ENCODE data around the gene TNP1.

Gene TNP1

DNA sequence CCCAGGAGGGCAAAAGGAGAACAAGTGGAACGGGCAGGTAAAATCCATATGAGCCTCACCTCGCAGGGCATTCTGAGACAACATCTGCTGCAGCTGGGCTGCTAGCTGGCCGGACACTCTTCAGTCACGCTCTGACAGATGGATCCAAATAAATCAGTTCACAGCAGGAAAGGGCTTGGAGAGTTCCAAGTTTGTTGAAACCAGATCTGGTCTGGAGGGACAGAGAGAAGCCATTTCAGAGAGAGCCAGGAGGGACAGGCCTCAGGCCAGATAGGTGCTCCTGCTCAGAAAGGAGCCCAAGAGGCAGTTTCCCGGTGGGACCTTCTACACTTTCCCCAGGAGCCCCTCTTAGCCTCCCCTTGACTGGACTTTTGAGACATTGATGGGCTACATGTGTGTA lies 28.2 kb upstream of the TNP1 start:
- no peak for DNase-seq (ENCODE audit: low read depth)
- Histone ChIP-seq H3K9ac (ENCODE audit: low read length) (no peak overlapping the region), H3K27me3 (replicated peaks; ENCODE audit: control insufficient read depth, insufficient read depth, low read length) (peaks cover 41% of the 10 kb centered on the region), H3K4me1 (ENCODE audit: control insufficient read depth, insufficient read depth, low read length) (peaks cover 10% of the 10 kb centered on the region), H3K36me3 (ENCODE audit: control insufficient read depth, insufficient read depth, low read length, severe bottlenecking) (no peaks in the 10 kb centered on the region), H3K4me3 (ENCODE audit: low read length) (no peak overlapping the region), H3K9me3 (ENCODE audit: control insufficient read depth, low read length) (no peaks in the 10 kb centered on the region)

DNA sequence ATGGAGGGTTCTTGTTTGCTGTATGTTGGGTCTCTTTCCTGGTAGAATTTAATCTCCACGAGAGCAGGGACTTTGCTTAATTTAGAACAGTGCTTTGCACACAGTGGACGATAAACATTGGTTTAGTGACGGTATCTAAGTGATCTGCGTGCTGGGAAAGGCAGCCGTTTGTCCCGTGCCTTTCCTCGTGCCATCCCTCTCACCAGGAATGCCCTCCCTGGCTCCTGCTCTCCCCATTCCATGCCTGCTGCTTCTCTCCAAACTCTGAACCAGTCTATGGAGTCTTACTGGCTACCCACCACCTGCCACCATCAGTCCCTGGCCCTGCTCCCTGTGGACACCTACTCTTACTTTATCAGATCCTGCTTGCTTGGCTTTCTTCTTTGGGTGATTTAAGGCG lies 27.3 kb upstream of the TNP1 start:
- Histone ChIP-seq H3K4me3 (ENCODE audit: low read length) (no peak overlapping the region), H3K9me3 (ENCODE audit: control insufficient read depth, low read length) (no peaks in the 10 kb centered on the region), H3K4me1 (ENCODE audit: control insufficient read depth, insufficient read depth, low read length) (peaks cover 10% of the 10 kb centered on the region), H3K9ac (ENCODE audit: low read length) (no peak overlapping the region), H3K36me3 (ENCODE audit: control insufficient read depth, insufficient read depth, low read length, severe bottlenecking) (no peaks in the 10 kb centered on the region), H3K27me3 (replicated peaks; ENCODE audit: control insufficient read depth, insufficient read depth, low read length) (peaks cover 37% of the 10 kb centered on the region)
- no peak for DNase-seq (ENCODE audit: low read depth)

DNA sequence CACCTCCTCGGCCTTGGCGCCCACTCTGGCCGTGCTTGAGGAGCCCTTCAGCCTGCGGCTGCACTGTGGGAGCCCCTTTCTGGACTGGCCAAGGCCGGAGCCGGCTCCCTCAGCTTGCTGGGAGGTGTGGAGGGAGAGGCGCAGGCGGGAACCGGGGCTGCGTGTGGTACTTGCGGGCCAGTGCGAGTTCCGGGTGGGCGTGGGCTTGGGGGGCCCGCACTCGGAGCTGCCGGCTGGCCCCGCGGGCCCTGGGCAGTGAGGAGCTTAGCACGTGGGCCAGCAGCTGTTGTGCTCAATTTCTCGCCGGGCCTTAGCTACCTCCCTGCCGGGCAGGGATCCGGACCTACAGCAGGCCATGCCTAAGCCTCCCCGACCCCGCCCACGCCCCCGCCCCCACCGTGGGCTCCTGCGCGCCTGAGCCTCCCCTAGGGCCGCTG lies 25.3 kb upstream of the TNP1 start:
- Histone ChIP-seq H3K27me3 (replicated peaks; ENCODE audit: control insufficient read depth, insufficient read depth, low read length) (peaks cover 27% of the 10 kb centered on the region), H3K4me1 (ENCODE audit: control insufficient read depth, insufficient read depth, low read length) (peaks cover 10% of the 10 kb centered on the region), H3K9me3 (ENCODE audit: control insufficient read depth, low read length) (no peaks in the 10 kb centered on the region), H3K4me3 (ENCODE audit: low read length) (no peak overlapping the region), H3K36me3 (ENCODE audit: control insufficient read depth, insufficient read depth, low read length, severe bottlenecking) (no peaks in the 10 kb centered on the region), H3K9ac (ENCODE audit: low read length) (no peak overlapping the region)
- no peak for DNase-seq (ENCODE audit: low read depth)

DNA sequence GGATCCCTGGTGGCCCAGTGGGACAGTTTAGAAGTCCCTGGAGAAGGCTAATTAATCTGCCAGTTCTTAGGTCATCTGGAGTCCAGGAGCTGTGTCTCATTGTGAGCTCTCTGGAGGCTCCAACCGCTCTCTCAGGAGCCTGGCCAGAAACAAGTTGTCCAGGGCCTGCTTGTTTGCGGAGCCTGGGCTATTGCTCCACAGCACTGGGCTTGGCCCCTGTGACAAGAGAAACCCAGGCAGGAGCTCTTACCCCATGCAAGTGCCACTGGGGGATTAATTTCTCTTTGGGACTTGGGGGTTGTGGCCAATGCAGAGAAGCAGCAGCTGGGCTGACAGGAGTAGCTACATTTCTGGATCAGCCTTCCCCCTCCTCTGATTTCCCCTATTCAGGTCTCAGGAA lies 24.5 kb upstream of the TNP1 start:
- no peak overlapping the region for H3K9ac ChIP-seq (ENCODE audit: low read length)
- peaks cover 25% of the 10 kb centered on the region for H3K27me3 ChIP-seq (replicated peaks; ENCODE audit: control insufficient read depth, insufficient read depth, low read length)
- DNase-seq (ENCODE audit: low read depth) = no peak
- H3K4me1 ChIP-seq (ENCODE audit: control insufficient read depth, insufficient read depth, low read length) = peaks cover 10% of the 10 kb centered on the region
- no peaks in the 10 kb centered on the region for H3K36me3 ChIP-seq (ENCODE audit: control insufficient read depth, insufficient read depth, low read length, severe bottlenecking)
- H3K4me3 ChIP-seq (ENCODE audit: low read length) = no peak overlapping the region
- H3K9me3 ChIP-seq (ENCODE audit: control insufficient read depth, low read length) = no peaks in the 10 kb centered on the region

DNA sequence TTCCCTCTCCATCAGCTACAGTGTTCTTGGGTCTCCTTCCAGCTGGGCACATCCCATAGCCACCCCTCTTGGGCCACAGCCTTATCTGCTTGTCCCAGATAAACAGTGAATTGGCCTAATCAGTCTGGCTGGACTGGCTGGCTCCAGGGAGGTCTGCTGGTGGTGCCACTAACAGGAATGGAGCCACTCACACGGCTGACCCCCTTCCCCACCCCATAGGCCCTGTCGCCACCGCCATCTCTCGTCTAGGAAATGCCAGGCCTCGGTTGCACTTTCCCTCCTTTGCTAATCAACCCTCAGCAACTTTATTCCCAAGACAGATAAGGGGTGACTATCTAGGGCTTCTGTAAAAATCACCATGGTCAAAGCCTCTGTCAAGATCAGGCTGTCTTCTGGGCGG lies 23.0 kb upstream of the TNP1 start:
- H3K9me3 ChIP-seq (ENCODE audit: control insufficient read depth, low read length) = peaks cover 3% of the 10 kb centered on the region
- DNase-seq (ENCODE audit: low read depth) = no peak
- H3K4me3 ChIP-seq (ENCODE audit: low read length) = no peak overlapping the region

DNA sequence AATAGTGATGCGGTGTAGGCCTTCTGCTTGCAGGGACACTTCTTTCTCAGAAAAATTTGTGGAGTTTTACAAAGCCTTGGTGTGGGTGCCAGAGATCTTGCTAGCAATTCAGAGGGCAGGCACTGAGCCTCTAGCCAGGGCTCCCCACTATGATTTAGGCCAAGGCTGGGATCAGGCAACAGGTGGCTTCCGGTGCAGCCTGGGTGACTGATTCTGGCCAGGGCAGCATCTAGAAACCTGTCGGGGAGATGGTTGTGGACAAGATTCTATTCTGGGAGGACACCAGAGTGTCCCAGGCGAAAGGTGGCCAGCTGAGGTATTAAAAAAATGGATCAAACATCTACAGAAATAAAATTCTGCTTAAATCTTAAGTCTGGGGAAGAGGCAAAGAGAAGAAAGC lies 21.5 kb upstream of the TNP1 start:
- Histone ChIP-seq H3K9ac (ENCODE audit: low read length) (no peak overlapping the region), H3K4me3 (ENCODE audit: low read length) (no peak overlapping the region), H3K36me3 (ENCODE audit: control insufficient read depth, insufficient read depth, low read length, severe bottlenecking) (no peaks in the 10 kb centered on the region), H3K27me3 (replicated peaks; ENCODE audit: control insufficient read depth, insufficient read depth, low read length) (peaks cover 5% of the 10 kb centered on the region), H3K9me3 (ENCODE audit: control insufficient read depth, low read length) (peaks cover 3% of the 10 kb centered on the region), H3K4me1 (ENCODE audit: control insufficient read depth, insufficient read depth, low read length) (peaks cover 10% of the 10 kb centered on the region)
- DNase-seq (ENCODE audit: low read depth) = no peak

More for the DNA sequence above, 23.0 kb upstream of the TNP1 start:
- Histone ChIP-seq H3K36me3 (ENCODE audit: control insufficient read depth, insufficient read depth, low read length, severe bottlenecking) (no peaks in the 10 kb centered on the region), H3K4me1 (ENCODE audit: control insufficient read depth, insufficient read depth, low read length) (peaks cover 10% of the 10 kb centered on the region), H3K27me3 (replicated peaks; ENCODE audit: control insufficient read depth, insufficient read depth, low read length) (peaks cover 14% of the 10 kb centered on the region), H3K9ac (ENCODE audit: low read length) (no peak overlapping the region)

DNA sequence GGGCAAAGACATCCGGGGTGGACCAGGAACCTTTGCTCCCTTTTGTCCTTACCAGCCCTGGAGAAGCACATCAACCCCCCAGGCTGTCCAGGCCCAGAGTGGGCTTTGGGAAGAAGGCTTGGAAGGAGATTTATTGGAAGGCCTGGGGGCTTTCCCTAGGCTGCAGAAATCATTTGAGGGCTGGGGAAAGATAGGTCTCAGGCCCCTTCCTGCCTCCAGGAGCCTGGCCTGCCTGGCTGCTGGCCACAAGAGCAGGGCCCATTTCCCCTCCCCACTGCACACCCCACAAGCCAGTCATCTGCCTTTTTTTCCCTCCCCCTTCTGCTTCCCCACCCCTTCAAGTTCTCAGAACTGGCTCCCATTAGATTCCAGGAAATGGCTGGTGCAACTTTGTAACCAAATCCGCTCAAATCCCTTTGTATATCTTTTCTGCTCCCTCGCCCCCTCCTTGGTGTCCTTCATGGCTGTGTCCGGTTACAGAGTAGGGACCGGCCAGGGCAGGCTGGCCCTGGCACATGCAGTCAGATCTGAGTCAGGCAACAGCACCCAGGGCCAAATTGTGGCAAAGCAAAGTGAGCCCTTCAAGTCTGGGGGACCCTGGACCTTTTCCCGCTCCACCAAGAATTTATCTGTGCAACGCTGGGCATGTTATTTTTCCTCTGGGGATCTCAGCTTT lies 20.8 kb upstream of the TNP1 start:
- Histone ChIP-seq H3K27me3 (replicated peaks; ENCODE audit: control insufficient read depth, insufficient read depth, low read length) (peaks cover 5% of the 10 kb centered on the region), H3K4me1 (ENCODE audit: control insufficient read depth, insufficient read depth, low read length) (peaks cover 10% of the 10 kb centered on the region), H3K9ac (ENCODE audit: low read length) (no peak overlapping the region), H3K9me3 (ENCODE audit: control insufficient read depth, low read length) (peaks cover 3% of the 10 kb centered on the region), H3K36me3 (ENCODE audit: control insufficient read depth, insufficient read depth, low read length, severe bottlenecking) (no peaks in the 10 kb centered on the region), H3K4me3 (ENCODE audit: low read length) (no peak overlapping the region)
- DNase-seq (ENCODE audit: low read depth) = peak; percentile 71

DNA sequence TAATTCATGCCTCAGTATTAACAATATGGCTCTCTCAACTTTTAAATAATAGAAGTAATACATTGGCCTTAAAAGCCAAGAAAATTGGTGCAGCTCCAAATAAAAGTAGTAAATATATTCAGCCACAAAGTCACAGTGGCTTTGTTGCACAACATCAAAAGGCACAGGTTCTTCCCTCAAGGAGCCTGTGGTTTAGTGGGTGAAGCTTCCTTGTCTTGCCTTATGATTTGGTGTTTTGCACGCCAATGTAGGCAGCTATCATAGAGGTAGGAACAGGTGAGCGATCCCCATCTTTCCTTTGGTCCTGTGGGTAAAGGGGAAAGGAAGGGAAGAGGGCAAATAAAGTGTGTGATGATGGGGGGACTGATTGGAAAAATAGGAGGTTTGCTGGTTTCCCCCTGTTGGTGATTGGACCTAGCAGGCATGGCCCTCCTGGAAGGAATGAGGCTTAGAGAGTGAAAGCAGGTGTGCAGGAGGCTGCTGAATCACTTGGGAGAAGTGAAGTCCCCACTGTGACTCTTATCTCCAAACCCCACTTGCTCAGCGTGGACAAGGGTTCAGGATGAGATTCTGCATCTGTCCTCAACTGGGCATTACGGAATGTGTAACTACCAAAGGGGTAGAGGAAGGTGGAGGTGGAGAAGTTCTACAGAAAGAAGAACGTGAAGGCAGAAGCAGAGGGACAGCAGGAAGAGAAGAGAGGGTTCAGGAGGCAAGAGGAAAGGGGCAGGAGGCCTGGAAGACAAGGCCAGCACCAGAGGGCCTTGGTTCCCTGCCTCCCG lies 20.1 kb upstream of the TNP1 start:
- Histone ChIP-seq H3K9me3 (ENCODE audit: control insufficient read depth, low read length) (peaks cover 3% of the 10 kb centered on the region), H3K9ac (ENCODE audit: low read length) (no peak overlapping the region), H3K4me3 (ENCODE audit: low read length) (no peak overlapping the region), H3K4me1 (ENCODE audit: control insufficient read depth, insufficient read depth, low read length) (peaks cover 10% of the 10 kb centered on the region), H3K36me3 (ENCODE audit: control insufficient read depth, insufficient read depth, low read length, severe bottlenecking) (no peaks in the 10 kb centered on the region), H3K27me3 (replicated peaks; ENCODE audit: control insufficient read depth, insufficient read depth, low read length) (peaks cover 5% of the 10 kb centered on the region)
- no peak for DNase-seq (ENCODE audit: low read depth)

DNA sequence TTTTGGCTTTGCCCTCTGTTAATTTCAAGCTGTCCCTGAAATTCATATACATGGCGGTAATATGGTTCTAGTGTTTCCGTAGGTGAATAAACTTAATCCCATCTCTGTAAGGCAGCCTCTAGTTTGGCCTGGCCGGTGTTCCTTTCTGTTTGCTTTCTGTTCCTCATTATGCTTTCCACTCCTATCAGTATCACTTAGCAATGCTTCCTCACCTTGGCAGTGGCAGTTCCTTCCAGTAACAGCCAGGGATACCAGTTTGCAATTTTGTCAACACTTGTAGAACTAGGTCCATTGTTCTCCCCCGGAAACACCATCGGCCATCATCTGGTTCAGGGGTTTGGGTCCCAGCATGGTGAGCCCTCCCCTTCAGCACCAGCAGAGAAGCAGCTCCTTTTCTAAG lies 18.2 kb upstream of the TNP1 start:
- no peak for DNase-seq (ENCODE audit: low read depth)
- Histone ChIP-seq H3K4me3 (ENCODE audit: low read length) (no peak overlapping the region), H3K9me3 (ENCODE audit: control insufficient read depth, low read length) (peaks cover 3% of the 10 kb centered on the region), H3K36me3 (ENCODE audit: control insufficient read depth, insufficient read depth, low read length, severe bottlenecking) (no peaks in the 10 kb centered on the region), H3K4me1 (ENCODE audit: control insufficient read depth, insufficient read depth, low read length) (no peaks in the 10 kb centered on the region), H3K27me3 (replicated peaks; ENCODE audit: control insufficient read depth, insufficient read depth, low read length) (peaks cover 4% of the 10 kb centered on the region), H3K9ac (ENCODE audit: low read length) (no peak overlapping the region)

DNA sequence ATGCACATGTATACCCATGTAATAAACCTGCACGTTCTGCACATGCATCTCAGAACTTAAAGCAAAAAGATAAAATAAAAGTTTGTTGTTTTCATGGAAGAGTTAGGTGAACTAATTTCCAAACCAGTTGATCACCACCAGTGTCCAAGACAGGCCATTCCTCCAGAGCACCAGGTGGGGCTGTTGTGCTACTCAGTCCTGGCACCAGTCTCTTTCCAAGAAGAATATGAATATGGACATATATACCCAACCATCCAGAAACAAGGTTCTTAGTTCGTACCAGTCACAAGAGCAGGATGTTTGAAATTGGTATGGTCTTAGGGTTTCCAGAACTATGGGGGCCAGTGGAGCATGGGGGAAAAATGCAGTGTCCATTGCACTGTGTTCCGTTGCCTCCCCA lies 17.2 kb upstream of the TNP1 start:
- no peaks in the 10 kb centered on the region for H3K27me3 ChIP-seq (replicated peaks; ENCODE audit: control insufficient read depth, insufficient read depth, low read length)
- H3K9ac ChIP-seq (ENCODE audit: low read length) = no peak overlapping the region
- H3K4me1 ChIP-seq (ENCODE audit: control insufficient read depth, insufficient read depth, low read length) = no peaks in the 10 kb centered on the region
- no peak overlapping the region for H3K4me3 ChIP-seq (ENCODE audit: low read length)
- no peak for DNase-seq (ENCODE audit: low read depth)
- H3K36me3 ChIP-seq (ENCODE audit: control insufficient read depth, insufficient read depth, low read length, severe bottlenecking) = no peaks in the 10 kb centered on the region
- peaks cover 3% of the 10 kb centered on the region for H3K9me3 ChIP-seq (ENCODE audit: control insufficient read depth, low read length)

DNA sequence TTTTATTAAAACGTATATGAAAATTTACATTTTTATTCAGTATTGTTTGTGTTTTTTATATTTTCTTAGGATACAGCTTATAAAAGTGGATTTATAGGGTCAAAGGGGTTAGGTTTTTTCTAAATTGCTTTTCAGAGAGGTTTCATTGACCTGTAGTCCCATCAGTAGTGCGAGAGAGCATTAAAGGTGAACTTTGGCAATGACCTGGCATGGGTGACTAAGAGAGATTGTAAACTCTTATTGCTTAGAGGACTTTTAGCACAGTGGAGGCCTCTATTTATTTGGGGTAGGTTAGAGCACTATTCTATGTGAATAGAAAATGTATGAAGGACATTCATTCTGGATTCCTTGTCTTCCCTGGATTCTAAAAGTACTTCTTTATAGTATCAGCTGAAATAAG lies 16.0 kb upstream of the TNP1 start:
- H3K4me3 ChIP-seq (ENCODE audit: low read length) = no peak overlapping the region
- H3K9me3 ChIP-seq (ENCODE audit: control insufficient read depth, low read length) = peaks cover 3% of the 10 kb centered on the region
- no peaks in the 10 kb centered on the region for H3K4me1 ChIP-seq (ENCODE audit: control insufficient read depth, insufficient read depth, low read length)
- no peaks in the 10 kb centered on the region for H3K36me3 ChIP-seq (ENCODE audit: control insufficient read depth, insufficient read depth, low read length, severe bottlenecking)
- no peak for DNase-seq (ENCODE audit: low read depth)
- H3K9ac ChIP-seq (ENCODE audit: low read length) = no peak overlapping the region
- H3K27me3 ChIP-seq (replicated peaks; ENCODE audit: control insufficient read depth, insufficient read depth, low read length) = no peaks in the 10 kb centered on the region
